ENCODE results near the gene GLI1.
"Not testable (repeated sequence)": the region's sequence is repeated elsewhere in the genome, so short reads cannot be mapped to it uniquely, and the experiment has no call there.

GLI1 gene

GRCh38 chr12:57429473-57430111 lies 30.0 kb upstream of the GLI1 start:
- Histone ChIP-seq H3K9ac (ENCODE audit: low read length) (peak overlapping the region; percentile 82), H3K4me3 (ENCODE audit: low read depth, low read length) (peak overlapping the region; percentile 83), H3K9me3 (ENCODE audit: control insufficient read depth, insufficient read depth, low read depth, low read length) (no peaks in the 10 kb centered on the region), H3K27ac (ENCODE audit: low read depth, low read length) (no peak overlapping the region), H3K27me3 (ENCODE audit: control insufficient read depth, insufficient read depth, low read length) (no peaks in the 10 kb centered on the region), H3K4me1 (ENCODE audit: control insufficient read depth, insufficient read depth, low read length) (peaks cover 9% of the 10 kb centered on the region; the same call in 1 of the 2 replicates), H3K36me3 (ENCODE audit: control insufficient read depth, insufficient read depth, low read length) (no peaks in the 10 kb centered on the region)

GRCh38 chr12:57430112-57430930 lies 29.3 kb upstream of the GLI1 start:
- no peaks in the 10 kb centered on the region for H3K9me3 ChIP-seq (ENCODE audit: control insufficient read depth, insufficient read depth, low read depth, low read length)
- H3K27ac ChIP-seq (ENCODE audit: low read depth, low read length), result peak overlapping the region; percentile 54; the same call in 1 of the 2 replicates
- H3K27me3 ChIP-seq (ENCODE audit: control insufficient read depth, insufficient read depth, low read length), result no peaks in the 10 kb centered on the region
- H3K4me3 ChIP-seq (ENCODE audit: low read depth, low read length), result peak overlapping the region; percentile 83
- H3K36me3 ChIP-seq (ENCODE audit: control insufficient read depth, insufficient read depth, low read length), result no peaks in the 10 kb centered on the region
- peaks cover 9% of the 10 kb centered on the region; the same call in 1 of the 2 replicates for H3K4me1 ChIP-seq (ENCODE audit: control insufficient read depth, insufficient read depth, low read length)
- H3K9ac ChIP-seq (ENCODE audit: low read length), result peak overlapping the region; percentile 82

GRCh38 chr12:57430931-57431566 lies 28.5 kb upstream of the GLI1 start, which contains the start of gene R3HDM2:
Gene R3HDM2 (minus strand): TSS chr12:57431043. CDS start chr12:57310428, 120,615 bp downstream.
- Histone ChIP-seq H3K4me1 (ENCODE audit: control insufficient read depth, insufficient read depth, low read length) (peaks cover 9% of the 10 kb centered on the region; the same call in 1 of the 2 replicates), H3K27ac (ENCODE audit: low read depth, low read length) (peak within 1 kb of the TSS; percentile 54; the same call in 1 of the 2 replicates), H3K9me3 (ENCODE audit: control insufficient read depth, insufficient read depth, low read depth, low read length) (no peaks in the 10 kb centered on the region), H3K36me3 (ENCODE audit: control insufficient read depth, insufficient read depth, low read length) (no peaks in the 10 kb centered on the region), H3K4me3 (ENCODE audit: low read depth, low read length) (peak within 1 kb of the TSS; percentile 83), H3K9ac (ENCODE audit: low read length) (peak within 1 kb of the TSS; percentile 82), H3K27me3 (ENCODE audit: control insufficient read depth, insufficient read depth, low read length) (no peaks in the 10 kb centered on the region)

- H3K27me3 ChIP-seq (ENCODE audit: control insufficient read depth, insufficient read depth, low read length), result no peaks in the 10 kb centered on the region
Observed at GRCh38 chr12:57431654-57432188, 27.9 kb upstream of the GLI1 start.

GRCh38 chr12:57433370-57433769 lies 26.2 kb upstream of the GLI1 start:
- Histone ChIP-seq H3K9me3 (ENCODE audit: control insufficient read depth, insufficient read depth, low read depth, low read length) (no peaks in the 10 kb centered on the region), H3K27ac (ENCODE audit: low read depth, low read length) (no peak overlapping the region), H3K9ac (ENCODE audit: low read length) (no peak overlapping the region), H3K4me3 (ENCODE audit: low read depth, low read length) (no peak overlapping the region), H3K36me3 (ENCODE audit: control insufficient read depth, insufficient read depth, low read length) (no peaks in the 10 kb centered on the region), H3K27me3 (ENCODE audit: control insufficient read depth, insufficient read depth, low read length) (no peaks in the 10 kb centered on the region), H3K4me1 (ENCODE audit: control insufficient read depth, insufficient read depth, low read length) (peaks cover 9% of the 10 kb centered on the region; the same call in 1 of the 2 replicates)

More at GRCh38 chr12:57431654-57432188, 27.9 kb upstream of the GLI1 start:
- no peak overlapping the region for H3K27ac ChIP-seq (ENCODE audit: low read depth, low read length)
- no peaks in the 10 kb centered on the region for H3K36me3 ChIP-seq (ENCODE audit: control insufficient read depth, insufficient read depth, low read length)
- peaks cover 9% of the 10 kb centered on the region; the same call in 1 of the 2 replicates for H3K4me1 ChIP-seq (ENCODE audit: control insufficient read depth, insufficient read depth, low read length)
- no peaks in the 10 kb centered on the region for H3K9me3 ChIP-seq (ENCODE audit: control insufficient read depth, insufficient read depth, low read depth, low read length)
- peak overlapping the region; percentile 83 for H3K4me3 ChIP-seq (ENCODE audit: low read depth, low read length)
- no peak overlapping the region for H3K9ac ChIP-seq (ENCODE audit: low read length)

GRCh38 chr12:57434517-57435223 lies 24.9 kb upstream of the GLI1 start, which contains the start of gene INHBC:
Gene INHBC (plus strand): TSS chr12:57434784. CDS start chr12:57434887, 103 bp downstream.
- H3K27ac ChIP-seq (ENCODE audit: low read depth, low read length), result no peak within 1 kb of the TSS

GRCh38 chr12:57435293-57435692 lies 24.3 kb upstream of the GLI1 start:
- Histone ChIP-seq H3K4me3 (ENCODE audit: low read depth, low read length) (no peak overlapping the region), H3K27ac (ENCODE audit: low read depth, low read length) (no peak overlapping the region), H3K36me3 (ENCODE audit: control insufficient read depth, insufficient read depth, low read length) (no peaks in the 10 kb centered on the region), H3K9me3 (ENCODE audit: control insufficient read depth, insufficient read depth, low read depth, low read length) (no peaks in the 10 kb centered on the region), H3K4me1 (ENCODE audit: control insufficient read depth, insufficient read depth, low read length) (peaks cover 7% of the 10 kb centered on the region; the same call in 1 of the 2 replicates), H3K27me3 (ENCODE audit: control insufficient read depth, insufficient read depth, low read length) (no peaks in the 10 kb centered on the region), H3K9ac (ENCODE audit: low read length) (no peak overlapping the region)

More at GRCh38 chr12:57434517-57435223, 24.9 kb upstream of the GLI1 start, which contains the start of gene INHBC:
- H3K4me1 ChIP-seq (ENCODE audit: control insufficient read depth, insufficient read depth, low read length), result peaks cover 7% of the 10 kb centered on the region; the same call in 1 of the 2 replicates
- no peak within 1 kb of the TSS for H3K4me3 ChIP-seq (ENCODE audit: low read depth, low read length)
- no peaks in the 10 kb centered on the region for H3K27me3 ChIP-seq (ENCODE audit: control insufficient read depth, insufficient read depth, low read length)
- H3K9me3 ChIP-seq (ENCODE audit: control insufficient read depth, insufficient read depth, low read depth, low read length), result no peaks in the 10 kb centered on the region
- H3K9ac ChIP-seq (ENCODE audit: low read length), result no peak within 1 kb of the TSS
- H3K36me3 ChIP-seq (ENCODE audit: control insufficient read depth, insufficient read depth, low read length), result no peaks in the 10 kb centered on the region

GRCh38 chr12:57438400-57438799 lies 21.2 kb upstream of the GLI1 start:
- Histone ChIP-seq H3K27me3 (ENCODE audit: control insufficient read depth, insufficient read depth, low read length) (no peaks in the 10 kb centered on the region), H3K27ac (ENCODE audit: low read depth, low read length) (no peak overlapping the region)

GRCh38 chr12:57439762-57440266 lies 19.8 kb upstream of the GLI1 start:
- no peak overlapping the region for H3K27ac ChIP-seq (ENCODE audit: low read depth, low read length)
- H3K4me1 ChIP-seq (ENCODE audit: control insufficient read depth, insufficient read depth, low read length), result no peaks in the 10 kb centered on the region
- H3K9me3 ChIP-seq (ENCODE audit: control insufficient read depth, insufficient read depth, low read depth, low read length), result peaks cover 11% of the 10 kb centered on the region
- H3K27me3 ChIP-seq (ENCODE audit: control insufficient read depth, insufficient read depth, low read length), result no peaks in the 10 kb centered on the region
- H3K36me3 ChIP-seq (ENCODE audit: control insufficient read depth, insufficient read depth, low read length), result no peaks in the 10 kb centered on the region
- no peak overlapping the region for H3K4me3 ChIP-seq (ENCODE audit: low read depth, low read length)
- H3K9ac ChIP-seq (ENCODE audit: low read length), result no peak overlapping the region

More at GRCh38 chr12:57438400-57438799, 21.2 kb upstream of the GLI1 start:
- Histone ChIP-seq H3K4me1 (ENCODE audit: control insufficient read depth, insufficient read depth, low read length) (no peaks in the 10 kb centered on the region; the same call in 1 of the 2 replicates), H3K9ac (ENCODE audit: low read length) (no peak overlapping the region), H3K9me3 (ENCODE audit: control insufficient read depth, insufficient read depth, low read depth, low read length) (peaks cover 11% of the 10 kb centered on the region), H3K4me3 (ENCODE audit: low read depth, low read length) (no peak overlapping the region), H3K36me3 (ENCODE audit: control insufficient read depth, insufficient read depth, low read length) (no peaks in the 10 kb centered on the region)

GRCh38 chr12:57441393-57441792 lies 18.2 kb upstream of the GLI1 start:
- not testable (repeated sequence) for H3K4me1 ChIP-seq (ENCODE audit: control insufficient read depth, insufficient read depth, low read length); H3K36me3 ChIP-seq (ENCODE audit: control insufficient read depth, insufficient read depth, low read length); H3K4me3 ChIP-seq (ENCODE audit: low read depth, low read length); H3K9ac ChIP-seq (ENCODE audit: low read length); H3K27me3 ChIP-seq (ENCODE audit: control insufficient read depth, insufficient read depth, low read length); H3K27ac ChIP-seq (ENCODE audit: low read depth, low read length)
- peaks cover 11% of the 10 kb centered on the region for H3K9me3 ChIP-seq (ENCODE audit: control insufficient read depth, insufficient read depth, low read depth, low read length)
